MCF 10A (cell line): Measurements from ENCODE around the gene BCORL1. TPM values are rescaled to one million over a fixed set of nuclear protein-coding genes. Genes with fewer than 3 reads are reported as not detected.

Experiments used
- BruUV-seq: library from RNA; stranded (reverse); fragments of 400-500 nt; replicated peaks from 2 replicates; lab custom pipeline; 2021; lab: Mats Ljungman, UMichigan
- CTCF ChIA-PET: fragments of 300-600 bp; sonication (Branson Sonifier 250); formaldehyde crosslinking; extraction: SDS; loops from one replicate; lab custom pipeline; 2021; ENCODE audit warnings: antibody characterized with exemption, inconsistent platforms; lab: Yijun Ruan, JAX
- POLR2A ChIA-PET: fragments of 300-600, 350-650 bp; sonication (Branson Sonifier 250); formaldehyde crosslinking; extraction: SDS; loops from one replicate; lab custom pipeline; 2020; ENCODE audit warnings: antibody characterized with exemption, inconsistent platforms; lab: Yijun Ruan, JAX
- DNase-seq: peaks from one replicate; pipeline ENCODE4 v3.0.0-alpha.2; 2018; ENCODE audit not compliant: unreplicated experiment
- H3K27ac Mint-ChIP-seq: one replicate; pipeline ENCODE4 v1.8.0; 2022; ENCODE audit warnings: mild to moderate bottlenecking, low read depth, mixed read lengths; ENCODE audit not compliant: unreplicated experiment
- H3K27me3 Mint-ChIP-seq: one replicate; pipeline ENCODE4 v1.8.0; 2022; ENCODE audit warnings: mixed read lengths; ENCODE audit not compliant: insufficient read depth, unreplicated experiment
- H3K36me3 Mint-ChIP-seq: one replicate; pipeline ENCODE4 v1.8.0; 2022; ENCODE audit warnings: mild to moderate bottlenecking, moderate library complexity, mixed read lengths; ENCODE audit not compliant: insufficient read depth, unreplicated experiment
- H3K4me1 Mint-ChIP-seq: one replicate; pipeline ENCODE4 v1.8.0; 2022; ENCODE audit warnings: mixed read lengths; ENCODE audit not compliant: insufficient read depth, unreplicated experiment
- H3K4me3 Mint-ChIP-seq: one replicate; pipeline ENCODE4 v1.8.0; 2022; ENCODE audit warnings: mild to moderate bottlenecking, moderate library complexity, mixed read lengths; ENCODE audit not compliant: unreplicated experiment
- H3K9me3 Mint-ChIP-seq: one replicate; pipeline ENCODE4 v1.8.0; 2022; ENCODE audit warnings: mixed read lengths; ENCODE audit not compliant: unreplicated experiment
- CTCF ChIP-seq: fragments of 200-600 bp; IDR thresholded peaks from one replicate; pipeline ENCODE4 v1.8.0; 2022; ENCODE audit warnings: antibody characterized with exemption, mild to moderate bottlenecking; ENCODE audit not compliant: unreplicated experiment
- intact Hi-C: fragments of 100-400 bp; cut with micrococcal nuclease; formaldehyde crosslinking; loops from 2 replicates; pipeline ENCODE4 v1.14.1; 2022
- total RNA-seq: library from RNA; stranded (reverse); gene quantifications from 2 replicates; pipeline ENCODE4 v1.2.3, GENCODE V29; 2022

BCORL1 gene
- total RNA-seq, 1 experiment from 2014 or later, result 2.9 TPM

DNA sequence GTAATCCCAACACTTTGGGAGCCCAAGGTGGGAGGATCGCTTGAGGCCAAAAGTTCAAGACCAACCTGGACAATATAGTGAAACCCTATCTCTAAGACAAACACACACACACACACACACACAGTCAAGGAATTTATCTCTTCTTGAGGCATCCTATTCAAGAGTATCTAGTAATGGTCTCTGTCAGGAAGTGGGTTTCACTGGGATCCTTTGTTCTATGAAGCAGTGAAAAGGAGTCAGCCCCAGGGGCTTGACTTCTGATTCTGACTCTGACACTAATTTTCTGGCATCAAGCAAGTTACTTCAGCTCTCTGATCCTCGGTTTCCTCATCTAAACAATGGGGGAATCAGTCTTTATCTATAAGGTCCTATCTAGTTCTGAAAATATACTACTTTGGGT, 41.7 kb upstream of the BCORL1 start:
- BruUV-seq, result no TSS peak
- Mint-ChIP-seq H3K36me3 (no peaks in the 10 kb centered on the region), H3K9me3 (no peaks in the 10 kb centered on the region), H3K27me3 (peaks cover 39% of the 10 kb centered on the region), H3K4me1 (no peaks in the 10 kb centered on the region), H3K27ac (no peak overlapping the region), H3K4me3 (no peak overlapping the region)
- ChIA-PET CTCF (interaction anchor here (0.6 to 0.7 kb wide), 3 partner anchors 302 to 428 kb away, joined by 3 to 4 read pairs (median 3); no protein-coding TSS in a partner anchor), POLR2A (interaction anchor here (0.6 kb wide), 1 partner anchor 149 kb away, joined by 3 read pairs; no protein-coding TSS in a partner anchor)
- no peak for DNase-seq
- TF ChIP-seq CTCF, result no peak
- intact Hi-C loops, result no loop called here

- intact Hi-C loops, result no loop called here
- CTCF ChIA-PET, result interaction anchor here (0.7 kb wide), 1 partner anchor 9 kb away, joined by 3 read pairs; no protein-coding TSS in a partner anchor
- H3K27me3 Mint-ChIP-seq, result peaks cover 17% of the 10 kb centered on the region
- TF ChIP-seq CTCF, result no peak
- H3K9me3 Mint-ChIP-seq, result no peaks in the 10 kb centered on the region
- H3K36me3 Mint-ChIP-seq, result no peaks in the 10 kb centered on the region
- no TSS peak for BruUV-seq
- POLR2A ChIA-PET, result no interaction called here
- H3K4me3 Mint-ChIP-seq, result no peak overlapping the region
- DNase-seq, result no peak
- H3K4me1 Mint-ChIP-seq, result no peaks in the 10 kb centered on the region
- no peak overlapping the region for H3K27ac Mint-ChIP-seq
Measured at GRCh38 chrX:129945131-129945530, 37.3 kb upstream of the BCORL1 start.

DNA sequence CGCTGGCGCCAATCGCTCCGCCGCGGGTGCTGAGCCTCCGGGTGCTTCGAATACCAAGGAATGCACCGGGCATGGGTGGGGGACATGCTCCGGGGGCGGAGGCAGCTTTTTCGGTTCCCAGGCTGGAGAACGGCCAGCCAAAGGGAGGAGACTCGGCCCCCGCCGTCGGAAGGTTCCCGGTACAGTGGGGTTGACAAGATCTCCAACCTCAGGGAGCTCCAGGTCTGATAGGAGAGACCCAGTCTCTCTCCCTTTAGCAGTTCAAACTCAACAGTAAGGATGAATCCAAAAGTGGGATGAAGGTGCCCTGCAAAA, 29.1 kb upstream of the BCORL1 start:
- H3K9me3 Mint-ChIP-seq, result peaks cover 6% of the 10 kb centered on the region

GRCh38 chrX:129953881-129954280, 28.6 kb upstream of the BCORL1 start:
- H3K27ac Mint-ChIP-seq, result no peak overlapping the region
- intact Hi-C loops, result no loop called here
- no peak overlapping the region for H3K4me3 Mint-ChIP-seq
- ChIA-PET POLR2A (interaction anchor here (0.6 kb wide), 1 partner anchor 45 kb away, joined by 3 read pairs; no protein-coding TSS in a partner anchor), CTCF (interaction anchor here (0.6 kb wide), 1 partner anchor 310 kb away, joined by 4 read pairs; no protein-coding TSS in a partner anchor)
- H3K36me3 Mint-ChIP-seq, result no peaks in the 10 kb centered on the region
- DNase-seq, result no peak
- no peaks in the 10 kb centered on the region for H3K4me1 Mint-ChIP-seq
- no TSS peak for BruUV-seq
- H3K27me3 Mint-ChIP-seq, result peaks cover 34% of the 10 kb centered on the region
- no peak for TF ChIP-seq CTCF
- peaks cover 6% of the 10 kb centered on the region for H3K9me3 Mint-ChIP-seq

More for the DNA sequence above, 29.1 kb upstream of the BCORL1 start:
- H3K27ac Mint-ChIP-seq, result no peak overlapping the region
- no peak overlapping the region for H3K4me3 Mint-ChIP-seq
- no peaks in the 10 kb centered on the region for H3K4me1 Mint-ChIP-seq
- H3K36me3 Mint-ChIP-seq, result no peaks in the 10 kb centered on the region
- no peak for DNase-seq
- ChIA-PET CTCF (interaction anchor here (0.6 kb wide), 1 partner anchor 311 kb away, joined by 4 read pairs; no protein-coding TSS in a partner anchor), POLR2A (interaction anchor here (0.6 kb wide), 1 partner anchor 46 kb away, joined by 3 read pairs; no protein-coding TSS in a partner anchor)
- no TSS peak for BruUV-seq
- intact Hi-C loops, result no loop called here
- TF ChIP-seq CTCF, result no peak
- peaks cover 34% of the 10 kb centered on the region for H3K27me3 Mint-ChIP-seq
